Vagina (tissue), 2 donors: Measurements from ENCODE around the gene KRT71. TPM values are rescaled to one million over a fixed set of nuclear protein-coding genes. Genes with fewer than 3 reads are reported as not detected.

Source experiments
- DNase-seq, 2 donors: peaks; one replicate each; pipeline ENCODE4 v3.0.0-alpha.2; 2017; ENCODE audit errors: extremely low spot score in 2 of 2
- H3K27ac ChIP-seq: fragments of 200-600 bp; sonication (generic); one replicate; pipeline ENCODE4 v1.5.1; 2019
- H3K27me3 ChIP-seq: fragments of 200-600 bp; sonication (generic); one replicate; pipeline ENCODE4 v1.5.1; 2019
- H3K36me3 ChIP-seq, 2 donors: fragments of 200-600 bp; sonication (generic); one replicate each; pipeline ENCODE4 v1.5.1; 2017 to 2019
- H3K4me1 ChIP-seq: fragments of 200-600 bp; sonication (generic); one replicate; pipeline ENCODE4 v1.5.1; 2019
- H3K4me3 ChIP-seq, 2 donors: fragments of 200-600 bp; sonication (generic); 1 replicate in 1 of 2; 2 replicates in 1 of 2; pipeline ENCODE4 v1.5.1; 2016 to 2019
- H3K9me3 ChIP-seq: fragments of 200-600 bp; sonication (generic); one replicate; pipeline ENCODE4 v1.5.1; 2019
- CTCF ChIP-seq, 3 experiments: fragments of 450-650 bp in 2 of 3; fragments of 200-600 bp in 1 of 3; sonication (generic) in 1 of 3; IDR thresholded peaks; one replicate each; pipeline ENCODE4 v1.5.1; 2017 to 2019; ENCODE audit warnings: antibody characterized with exemption in 3 of 3, mild to moderate bottlenecking in 2 of 3, moderate library complexity in 2 of 3
- POLR2A ChIP-seq, 2 donors: fragments of 450-650 bp; IDR thresholded peaks; one replicate each; pipeline ENCODE4 v1.6.1; 2017; ENCODE audit warnings: antibody characterized with exemption in 2 of 2, mild to moderate bottlenecking in 2 of 2, moderate library complexity in 2 of 2
- POLR2AphosphoS5 ChIP-seq, 2 donors: sonication (generic); formaldehyde crosslinking; IDR thresholded peaks; one replicate each; pipeline ENCODE4 v1.9.0; 2017; ENCODE audit warnings: antibody characterized with exemption in 2 of 2, mild to moderate bottlenecking in 2 of 2, low read depth in 1 of 2; ENCODE audit not compliant: insufficient read depth in 1 of 2
- intact Hi-C: fragments of 100-400 bp; cut with DNase I; formaldehyde crosslinking; loops from one replicate; pipeline ENCODE4 v1.15.1; 2023
- total RNA-seq: library from RNA; depleted of rRNA; stranded (reverse); fragments of >200 nt; gene quantifications from one replicate; pipeline ENCODE4 v1.2.3, GENCODE V29; 2016

The KRT71 gene
- total RNA-seq, 1 donor from 2014 or later: not detected

GRCh38 chr12:52559979-52560378 lies 7.0 kb upstream of the KRT71 start:
- intact Hi-C loops: no loop called here
- DNase-seq: no peak
- no peaks in the 10 kb centered on the region for H3K9me3 ChIP-seq
- no peak overlapping the region for H3K27ac ChIP-seq
- H3K36me3 ChIP-seq: no peaks in the 10 kb centered on the region
- H3K4me1 ChIP-seq: no peaks in the 10 kb centered on the region
- H3K27me3 ChIP-seq: no peaks in the 10 kb centered on the region
- TF ChIP-seq CTCF (IDR thresholded peaks at IDR 0.05) (no peak), POLR2AphosphoS5 (IDR thresholded peaks at IDR 0.05; ENCODE audit: insufficient read depth in 1 of 2, low read depth in 1 of 2) (no peak), POLR2A (IDR thresholded peaks at IDR 0.05) (no peak)
- no peak overlapping the region for H3K4me3 ChIP-seq

GRCh38 chr12:52558781-52559445 lies 6.0 kb upstream of the KRT71 start:
- H3K9me3 ChIP-seq: no peaks in the 10 kb centered on the region
- no peak overlapping the region for H3K4me3 ChIP-seq
- H3K4me1 ChIP-seq: no peaks in the 10 kb centered on the region
- H3K36me3 ChIP-seq: no peaks in the 10 kb centered on the region
- H3K27ac ChIP-seq: no peak overlapping the region
- no peaks in the 10 kb centered on the region for H3K27me3 ChIP-seq
- intact Hi-C loops: no loop called here
- no peak for DNase-seq
- TF ChIP-seq POLR2A (IDR thresholded peaks at IDR 0.05) (no peak), CTCF (IDR thresholded peaks at IDR 0.05) (no peak), POLR2AphosphoS5 (IDR thresholded peaks at IDR 0.05; ENCODE audit: insufficient read depth in 1 of 2, low read depth in 1 of 2) (no peak)

GRCh38 chr12:52557476-52557875 lies 4.5 kb upstream of the KRT71 start:
- intact Hi-C loops: no loop called here
- Histone ChIP-seq H3K9me3 (no peaks in the 10 kb centered on the region), H3K27me3 (no peaks in the 10 kb centered on the region), H3K27ac (no peak overlapping the region), H3K4me1 (no peaks in the 10 kb centered on the region), H3K4me3 (no peak overlapping the region), H3K36me3 (no peaks in the 10 kb centered on the region)
- DNase-seq: no peak
- no peak for TF ChIP-seq POLR2A (IDR thresholded peaks at IDR 0.05)
- no peak for TF ChIP-seq CTCF (IDR thresholded peaks at IDR 0.05)
- no peak for TF ChIP-seq POLR2AphosphoS5 (IDR thresholded peaks at IDR 0.05; ENCODE audit: insufficient read depth in 1 of 2, low read depth in 1 of 2)

GRCh38 chr12:52555577-52555976 lies 2.6 kb upstream of the KRT71 start:
- intact Hi-C loops: no loop called here
- Histone ChIP-seq H3K27ac (no peak overlapping the region), H3K9me3 (no peaks in the 10 kb centered on the region), H3K4me3 (no peak overlapping the region), H3K4me1 (no peaks in the 10 kb centered on the region), H3K27me3 (no peaks in the 10 kb centered on the region), H3K36me3 (no peaks in the 10 kb centered on the region)
- TF ChIP-seq POLR2AphosphoS5 (IDR thresholded peaks at IDR 0.05; ENCODE audit: insufficient read depth in 1 of 2, low read depth in 1 of 2): no peak
- TF ChIP-seq CTCF (IDR thresholded peaks at IDR 0.05): no peak
- TF ChIP-seq POLR2A (IDR thresholded peaks at IDR 0.05): no peak
- no peak for DNase-seq

- Histone ChIP-seq H3K27ac (no peak overlapping the region), H3K4me1 (no peaks in the 10 kb centered on the region), H3K36me3 (no peaks in the 10 kb centered on the region), H3K4me3 (no peak overlapping the region), H3K9me3 (no peaks in the 10 kb centered on the region), H3K27me3 (no peaks in the 10 kb centered on the region)
- TF ChIP-seq CTCF (IDR thresholded peaks at IDR 0.05): no peak
- no peak for TF ChIP-seq POLR2AphosphoS5 (IDR thresholded peaks at IDR 0.05; ENCODE audit: insufficient read depth in 1 of 2, low read depth in 1 of 2)
- TF ChIP-seq POLR2A (IDR thresholded peaks at IDR 0.05): no peak
- intact Hi-C loops: no loop called here
- no peak for DNase-seq
These were observed 890 bp downstream of the KRT71 start for GRCh38 chr12:52552055-52552454.
